T-helper 1 cell treated with Interleukin-12 subunit alpha and Interleukin-12 subunit beta and Interleukin-4 antibody, amounts not matched to agents 30 μg/mL and 1 μg/mL, for 36 hours (primary cell): ENCODE measurements around the gene NKAIN2.

ENCODE experiments used
- H3K27ac Mint-ChIP-seq: one replicate; pipeline ENCODE4 v1.8.0; 2021; ENCODE audit warnings: mild to moderate bottlenecking, mixed read lengths
- H3K27me3 Mint-ChIP-seq: one replicate; pipeline ENCODE4 v1.8.0; 2021; ENCODE audit warnings: low read depth, mixed read lengths
- H3K36me3 Mint-ChIP-seq: one replicate; pipeline ENCODE4 v1.8.0; 2021; ENCODE audit warnings: low read depth, mixed read lengths
- H3K4me1 Mint-ChIP-seq: one replicate; pipeline ENCODE4 v1.8.0; 2021; ENCODE audit warnings: low read depth, mixed read lengths
- H3K4me3 Mint-ChIP-seq: one replicate; pipeline ENCODE4 v1.8.0; 2021; ENCODE audit warnings: mild to moderate bottlenecking, moderate library complexity, mixed read lengths
- H3K9me3 Mint-ChIP-seq: one replicate; pipeline ENCODE4 v1.8.0; 2021; ENCODE audit warnings: mixed read lengths

Gene NKAIN2

DNA sequence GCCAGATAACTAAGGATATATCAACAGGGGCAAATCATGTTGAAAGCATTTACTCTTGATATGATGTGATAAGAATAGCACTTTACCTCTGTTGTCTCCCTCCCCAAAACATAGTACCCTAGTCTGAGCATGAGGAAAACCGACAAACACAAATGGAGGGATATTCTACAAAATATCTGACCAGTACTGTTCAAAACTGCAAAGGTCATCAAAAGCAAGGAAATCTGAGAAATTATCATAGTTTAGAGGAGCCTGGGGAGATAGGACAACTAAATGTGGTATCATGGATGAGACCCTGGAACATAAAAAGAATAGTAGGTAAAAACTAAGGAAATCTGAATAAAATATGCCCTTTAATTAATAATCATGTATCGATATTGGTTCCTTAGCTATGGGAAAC is 675.2 kb downstream of the NKAIN2 start:
- H3K9me3 Mint-ChIP-seq = no peaks in the 10 kb centered on the region
- H3K4me1 Mint-ChIP-seq = no peaks in the 10 kb centered on the region

DNA sequence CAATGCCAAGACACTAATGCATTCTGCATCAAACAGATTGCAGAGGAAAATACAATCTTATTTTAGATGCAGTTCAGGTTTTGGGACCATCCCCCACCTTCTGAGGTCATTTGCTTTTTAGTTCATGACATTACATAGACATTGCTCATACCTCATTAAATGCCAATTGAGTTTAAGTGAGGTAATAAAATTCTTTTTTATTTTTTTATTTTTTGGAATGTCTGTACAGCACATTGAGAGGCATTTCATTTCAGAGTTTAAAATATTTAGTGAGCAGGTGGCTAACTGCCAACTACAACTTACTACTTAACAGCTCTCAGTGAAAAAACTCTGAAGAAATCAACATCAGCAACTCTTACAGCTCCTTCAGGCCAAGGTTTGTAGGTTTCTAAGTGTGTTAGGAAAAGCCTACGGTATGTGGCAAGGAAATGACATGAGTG is 676.3 kb downstream of the NKAIN2 start:
- H3K9me3 Mint-ChIP-seq = no peaks in the 10 kb centered on the region
- H3K4me3 Mint-ChIP-seq = no peak overlapping the region
- no peaks in the 10 kb centered on the region for H3K36me3 Mint-ChIP-seq
- H3K4me1 Mint-ChIP-seq = no peaks in the 10 kb centered on the region
- no peak overlapping the region for H3K27ac Mint-ChIP-seq
- H3K27me3 Mint-ChIP-seq = no peaks in the 10 kb centered on the region

More for the DNA sequence above, 675.2 kb downstream of the NKAIN2 start:
- Mint-ChIP-seq H3K27ac (no peak overlapping the region), H3K36me3 (no peaks in the 10 kb centered on the region), H3K4me3 (no peak overlapping the region), H3K27me3 (no peaks in the 10 kb centered on the region)

DNA sequence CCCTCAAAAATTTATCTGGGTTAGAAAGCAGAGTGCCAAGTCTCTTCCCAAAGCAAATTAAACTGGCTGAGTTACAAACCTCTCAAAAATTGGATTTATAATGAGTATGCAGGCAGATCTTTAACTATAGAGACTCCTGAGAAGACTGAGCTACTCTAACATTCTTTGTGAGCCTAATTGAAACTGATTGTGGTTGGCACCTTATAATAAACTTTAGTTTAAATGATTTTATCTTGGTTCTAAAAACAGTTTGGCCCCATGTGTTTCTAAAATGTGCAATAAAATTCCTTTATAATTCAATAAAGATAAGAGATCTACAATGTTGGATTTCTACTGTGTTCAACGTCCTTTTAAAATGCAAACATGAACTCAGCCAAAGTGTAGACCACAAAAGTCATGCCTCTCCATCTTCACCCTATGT is 678.4 kb downstream of the NKAIN2 start:
- Mint-ChIP-seq H3K36me3 (no peaks in the 10 kb centered on the region), H3K27me3 (no peaks in the 10 kb centered on the region), H3K27ac (no peak overlapping the region), H3K4me1 (no peaks in the 10 kb centered on the region), H3K4me3 (no peak overlapping the region), H3K9me3 (no peaks in the 10 kb centered on the region)

DNA sequence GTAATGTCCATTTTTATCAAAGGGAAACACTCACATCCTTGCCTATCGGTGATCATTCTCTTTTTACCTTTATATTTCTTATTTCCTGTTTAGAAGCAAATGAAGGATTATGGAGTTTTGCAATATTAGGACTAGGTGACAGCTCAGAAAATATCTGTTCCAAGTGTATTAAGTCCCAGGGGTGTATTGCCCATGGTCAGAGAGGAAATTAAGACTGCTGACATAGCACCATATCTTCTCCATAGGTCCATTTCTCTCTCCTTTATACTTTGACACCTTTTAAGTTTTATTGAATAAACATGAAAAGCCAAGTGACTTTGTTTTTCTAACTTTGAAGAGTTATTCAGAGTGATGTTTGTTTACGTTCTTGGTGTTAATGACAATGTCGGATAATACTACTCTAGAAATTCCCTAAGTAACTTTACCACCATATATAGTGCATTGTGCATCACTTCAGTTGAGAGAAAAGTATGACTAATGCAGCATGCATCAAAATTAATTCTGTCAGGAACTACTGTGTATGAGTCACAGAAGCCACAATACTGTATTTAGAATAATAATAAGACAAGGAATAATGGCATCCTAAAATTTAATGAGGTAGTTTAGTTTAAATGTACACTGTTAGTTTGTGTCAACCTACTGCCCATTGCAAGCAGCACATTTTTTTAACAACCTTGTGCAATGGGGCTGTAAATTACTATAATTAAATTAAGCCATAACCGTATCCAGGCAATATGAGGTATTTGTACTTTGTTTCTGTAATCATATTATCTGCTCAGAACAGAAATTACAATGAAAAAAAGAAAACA is 684.2 kb downstream of the NKAIN2 start:
- Mint-ChIP-seq H3K4me1 (no peaks in the 10 kb centered on the region), H3K27ac (no peak overlapping the region), H3K9me3 (no peaks in the 10 kb centered on the region), H3K4me3 (no peak overlapping the region), H3K27me3 (no peaks in the 10 kb centered on the region), H3K36me3 (no peaks in the 10 kb centered on the region)

DNA sequence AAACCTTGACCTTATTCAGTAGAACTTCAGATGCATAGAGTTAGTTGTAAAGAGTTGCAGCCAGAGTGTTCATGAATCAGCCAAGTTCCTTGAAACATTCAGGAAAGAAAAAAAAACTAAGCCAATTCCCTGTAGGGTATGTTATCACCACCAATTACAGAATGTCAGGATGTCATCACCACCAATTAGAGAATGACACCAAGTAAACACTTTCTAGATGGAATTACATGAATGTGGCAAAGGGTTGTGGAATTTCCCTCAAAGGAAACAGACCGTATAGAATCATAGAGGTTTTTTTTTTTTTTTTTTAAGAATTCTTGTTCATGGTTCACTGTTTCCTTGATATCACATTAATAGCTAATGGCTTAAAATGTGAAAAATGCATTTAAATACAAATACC is 686.5 kb downstream of the NKAIN2 start:
- Mint-ChIP-seq H3K27me3 (no peaks in the 10 kb centered on the region), H3K4me3 (no peak overlapping the region), H3K36me3 (no peaks in the 10 kb centered on the region), H3K9me3 (no peaks in the 10 kb centered on the region), H3K4me1 (no peaks in the 10 kb centered on the region), H3K27ac (no peak overlapping the region)

DNA sequence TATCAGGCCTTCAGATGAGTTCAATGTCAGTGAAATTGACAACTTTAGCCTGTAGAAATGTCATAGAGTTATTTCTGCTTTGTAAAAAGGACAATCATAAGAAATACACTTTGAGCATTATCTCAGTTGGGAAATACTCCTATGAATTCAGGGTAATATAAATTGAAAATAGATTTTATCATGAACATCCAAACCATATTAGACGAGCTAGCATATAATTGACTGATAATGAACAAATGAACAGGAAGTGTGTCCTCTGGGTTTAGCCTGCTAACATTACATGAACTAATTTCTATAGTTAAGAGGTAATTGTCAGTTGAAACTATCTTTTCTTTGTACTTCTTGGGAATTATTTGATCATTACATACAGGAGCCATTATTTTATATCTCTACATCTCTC is 689.6 kb downstream of the NKAIN2 start:
- Mint-ChIP-seq H3K36me3 (no peaks in the 10 kb centered on the region), H3K4me1 (no peaks in the 10 kb centered on the region), H3K4me3 (no peak overlapping the region), H3K9me3 (no peaks in the 10 kb centered on the region), H3K27ac (no peak overlapping the region), H3K27me3 (no peaks in the 10 kb centered on the region)

DNA sequence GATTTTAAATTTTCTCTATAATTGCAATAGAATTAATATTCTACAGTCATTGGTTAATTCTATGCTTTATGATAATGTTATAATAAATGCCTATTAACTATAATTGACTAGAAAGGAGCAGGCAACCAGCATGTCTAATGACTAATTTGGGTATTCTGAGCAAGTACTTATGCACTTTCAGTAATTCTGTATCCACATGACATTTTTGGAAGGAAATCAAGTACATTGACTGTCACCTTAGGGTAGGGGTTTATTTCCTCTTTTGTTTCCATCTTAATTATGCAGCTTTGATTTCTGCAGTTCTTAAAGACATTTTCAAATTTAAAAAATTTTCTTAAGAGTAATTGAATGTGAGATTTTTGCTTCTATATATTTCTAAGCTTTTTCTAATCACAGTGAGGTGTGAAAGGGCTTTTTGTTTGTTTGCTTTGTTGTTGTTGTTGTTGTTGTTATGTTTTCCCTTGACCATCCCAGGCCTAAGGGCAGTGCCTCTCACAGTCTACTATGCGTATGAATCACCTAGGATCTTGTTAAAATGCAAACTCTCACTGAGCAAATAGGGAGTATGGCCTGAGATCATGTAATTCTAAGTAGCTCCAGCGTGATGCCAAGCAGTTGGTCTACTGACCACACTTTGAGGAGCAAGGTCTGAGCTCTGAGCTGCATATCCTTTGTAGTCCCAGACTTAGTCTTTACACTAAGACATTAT is 691.4 kb downstream of the NKAIN2 start:
- no peaks in the 10 kb centered on the region for H3K4me1 Mint-ChIP-seq
- H3K36me3 Mint-ChIP-seq = no peaks in the 10 kb centered on the region
- H3K9me3 Mint-ChIP-seq = no peaks in the 10 kb centered on the region
- H3K4me3 Mint-ChIP-seq = no peak overlapping the region
- H3K27me3 Mint-ChIP-seq = no peaks in the 10 kb centered on the region
- H3K27ac Mint-ChIP-seq = no peak overlapping the region

DNA sequence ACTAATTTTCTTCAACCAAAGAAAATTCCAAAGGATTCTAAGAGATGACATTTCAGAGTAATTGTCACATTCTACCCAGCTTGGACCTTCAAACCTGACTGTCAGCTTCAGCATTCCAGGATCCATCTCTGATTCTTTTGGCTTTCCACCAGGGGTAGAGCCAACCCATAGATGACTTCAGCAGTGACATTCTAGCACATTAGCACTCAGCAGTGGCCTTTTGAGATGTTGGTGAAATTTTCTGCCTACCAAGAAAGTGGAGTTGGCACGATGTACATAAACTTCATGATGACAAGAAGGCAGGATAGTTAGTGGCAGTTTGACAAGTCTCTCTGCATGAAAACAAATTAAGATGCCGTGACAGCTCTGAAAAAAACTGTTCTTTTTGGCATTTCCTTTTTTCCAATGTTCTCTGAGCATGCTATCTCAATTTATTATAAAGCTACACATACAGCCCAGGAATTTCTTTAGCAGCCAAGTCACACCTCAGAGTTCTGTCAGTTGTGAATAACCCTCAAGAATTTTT is 692.1 kb downstream of the NKAIN2 start:
- Mint-ChIP-seq H3K36me3 (no peaks in the 10 kb centered on the region), H3K4me3 (no peak overlapping the region), H3K27ac (no peak overlapping the region), H3K27me3 (no peaks in the 10 kb centered on the region), H3K9me3 (no peaks in the 10 kb centered on the region), H3K4me1 (no peaks in the 10 kb centered on the region)

DNA sequence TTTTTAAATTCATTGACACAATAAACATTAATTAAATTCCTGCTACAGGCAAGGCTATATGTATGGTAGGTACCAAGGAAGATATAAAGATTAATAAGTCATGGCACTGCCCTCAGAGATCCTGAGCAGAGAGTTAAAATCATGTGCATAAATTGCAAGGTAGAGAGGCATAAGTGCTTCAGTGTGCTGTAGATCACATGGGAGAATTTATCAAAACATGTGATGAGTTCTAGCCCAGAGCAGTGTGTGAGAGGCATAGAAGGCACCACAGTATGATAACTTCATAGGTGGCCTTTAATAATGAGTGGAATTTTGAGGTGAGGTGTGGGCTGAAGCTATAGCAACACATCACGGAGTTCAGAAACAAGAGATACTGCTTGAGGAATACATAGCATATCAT is 692.7 kb downstream of the NKAIN2 start:
- H3K36me3 Mint-ChIP-seq = no peaks in the 10 kb centered on the region
- H3K27ac Mint-ChIP-seq = no peak overlapping the region
- H3K9me3 Mint-ChIP-seq = no peaks in the 10 kb centered on the region
- no peaks in the 10 kb centered on the region for H3K4me1 Mint-ChIP-seq
- H3K4me3 Mint-ChIP-seq = no peak overlapping the region
- H3K27me3 Mint-ChIP-seq = no peaks in the 10 kb centered on the region

DNA sequence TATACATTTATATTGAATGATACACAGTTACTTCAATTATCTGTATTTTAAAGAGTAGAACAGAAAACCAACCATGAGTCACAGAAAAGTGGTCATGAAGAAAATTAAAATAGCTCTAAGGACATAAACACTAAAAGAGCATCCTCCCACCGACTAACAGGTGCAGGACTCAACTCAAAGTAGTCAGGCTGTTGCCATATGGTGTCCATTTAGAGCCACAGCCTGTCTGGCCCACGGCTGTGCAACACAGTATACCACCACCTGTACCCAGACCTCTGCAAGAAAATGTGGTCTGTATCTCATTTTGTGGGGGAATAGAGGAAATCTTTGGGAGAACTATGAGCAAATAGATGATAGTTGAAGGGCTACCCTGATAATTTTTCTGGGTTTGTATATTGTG is 708.8 kb downstream of the NKAIN2 start:
- no peaks in the 10 kb centered on the region for H3K4me1 Mint-ChIP-seq
- H3K36me3 Mint-ChIP-seq = no peaks in the 10 kb centered on the region
- no peaks in the 10 kb centered on the region for H3K27me3 Mint-ChIP-seq
- no peaks in the 10 kb centered on the region for H3K9me3 Mint-ChIP-seq
- no peak overlapping the region for H3K4me3 Mint-ChIP-seq
- no peak overlapping the region for H3K27ac Mint-ChIP-seq

DNA sequence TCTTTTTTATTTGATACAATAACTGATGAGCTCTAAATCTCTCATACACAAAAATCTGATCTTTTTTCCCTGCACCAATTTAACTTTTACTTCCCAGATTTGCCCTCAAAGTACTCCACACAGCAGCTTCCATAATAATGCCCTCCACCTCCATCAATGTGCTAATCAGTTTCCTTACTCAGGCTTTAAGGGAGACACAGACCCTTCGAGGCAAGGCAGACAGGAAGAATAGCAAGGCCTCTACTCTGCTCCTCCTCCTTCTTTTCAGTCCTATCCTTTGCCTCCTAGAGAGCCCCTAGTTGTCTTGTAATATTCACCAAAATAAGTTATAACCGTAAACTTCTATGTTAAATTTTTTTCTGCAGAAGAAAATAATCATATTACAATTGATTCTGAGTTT is 713.7 kb downstream of the NKAIN2 start:
- Mint-ChIP-seq H3K36me3 (no peaks in the 10 kb centered on the region), H3K4me3 (no peak overlapping the region), H3K4me1 (no peaks in the 10 kb centered on the region), H3K27me3 (no peaks in the 10 kb centered on the region), H3K27ac (no peak overlapping the region), H3K9me3 (no peaks in the 10 kb centered on the region)

DNA sequence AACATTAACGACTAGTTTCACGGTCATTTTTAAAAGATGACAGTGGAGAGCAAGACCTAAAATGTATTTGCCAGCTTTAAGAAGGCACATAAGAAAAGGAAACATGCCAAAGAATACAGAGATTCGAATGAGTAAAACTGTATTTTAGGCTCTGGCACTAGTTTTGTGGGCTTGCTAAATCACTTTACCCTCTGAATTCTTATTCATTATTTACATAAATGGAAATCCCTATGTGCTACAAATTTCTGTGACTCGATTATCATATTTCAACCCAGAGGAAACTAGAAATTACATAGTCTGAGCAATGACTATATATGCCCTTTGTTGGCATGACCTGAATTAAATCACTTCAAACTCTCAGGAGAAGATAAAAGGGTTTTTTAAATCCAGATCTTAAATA is 716.8 kb downstream of the NKAIN2 start:
- no peaks in the 10 kb centered on the region for H3K36me3 Mint-ChIP-seq
- no peaks in the 10 kb centered on the region for H3K4me1 Mint-ChIP-seq
- no peaks in the 10 kb centered on the region for H3K9me3 Mint-ChIP-seq
- H3K27me3 Mint-ChIP-seq = no peaks in the 10 kb centered on the region
- H3K27ac Mint-ChIP-seq = no peak overlapping the region
- no peak overlapping the region for H3K4me3 Mint-ChIP-seq

DNA sequence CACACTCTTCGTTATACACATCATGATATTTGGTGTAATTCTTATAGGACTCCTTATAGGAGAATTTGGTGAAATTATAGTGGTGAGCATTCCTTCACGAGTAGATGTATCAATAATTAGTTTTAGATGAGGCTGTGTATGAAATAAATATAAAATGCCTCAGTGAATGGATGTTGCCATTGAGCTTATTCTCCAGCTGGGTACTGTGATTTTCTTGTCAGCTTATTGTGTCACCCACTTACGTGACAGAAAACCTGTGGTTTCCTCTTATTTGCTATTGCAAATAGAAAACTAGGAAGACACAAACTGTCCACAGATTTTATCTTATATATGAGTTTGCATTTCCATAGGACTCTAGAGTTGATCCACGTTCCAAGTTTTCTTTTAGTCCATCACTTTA is 718.7 kb downstream of the NKAIN2 start:
- no peaks in the 10 kb centered on the region for H3K27me3 Mint-ChIP-seq
- H3K4me3 Mint-ChIP-seq = no peak overlapping the region
- H3K36me3 Mint-ChIP-seq = no peaks in the 10 kb centered on the region

DNA sequence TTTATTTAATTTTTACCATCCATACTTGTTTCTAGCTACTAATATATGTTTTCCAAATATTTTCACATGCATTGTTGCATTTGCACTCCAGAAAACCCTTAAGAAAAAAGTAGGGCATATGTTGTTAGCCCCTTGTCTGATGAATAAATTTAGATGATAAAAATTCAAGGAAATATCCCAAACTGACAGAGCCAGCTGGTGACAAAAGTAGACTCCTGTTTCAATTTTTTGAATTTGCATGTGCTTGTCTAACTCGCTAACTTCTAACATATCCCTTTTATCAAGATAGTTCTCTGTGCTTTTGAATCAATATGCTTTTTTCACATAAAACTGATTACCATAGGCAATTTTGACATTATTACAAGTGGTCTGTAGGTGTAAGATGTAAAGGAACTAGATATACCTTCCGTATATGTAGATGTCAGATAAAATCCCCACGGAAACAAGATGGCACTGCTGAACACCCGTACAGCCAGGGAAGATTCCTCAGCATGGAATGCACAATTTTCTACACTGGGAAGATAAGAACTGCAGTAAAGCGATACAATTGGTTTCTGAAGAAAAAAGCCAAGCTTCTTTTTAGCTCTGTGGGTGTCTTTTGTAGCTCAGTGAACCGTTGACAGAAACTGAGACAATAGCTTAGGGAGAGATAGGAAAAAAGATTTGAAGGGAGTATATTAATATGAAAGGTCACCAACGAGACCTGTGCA is 721.0 kb downstream of the NKAIN2 start:
- H3K4me3 Mint-ChIP-seq = no peak overlapping the region
- no peaks in the 10 kb centered on the region for H3K27me3 Mint-ChIP-seq
- H3K36me3 Mint-ChIP-seq = no peaks in the 10 kb centered on the region
- H3K27ac Mint-ChIP-seq = no peak overlapping the region
- no peaks in the 10 kb centered on the region for H3K9me3 Mint-ChIP-seq
- no peaks in the 10 kb centered on the region for H3K4me1 Mint-ChIP-seq

More for the DNA sequence above, 718.7 kb downstream of the NKAIN2 start:
- no peak overlapping the region for H3K27ac Mint-ChIP-seq
- H3K9me3 Mint-ChIP-seq = no peaks in the 10 kb centered on the region
- H3K4me1 Mint-ChIP-seq = no peaks in the 10 kb centered on the region
